CD14-positive monocyte (primary cell): ENCODE results near the gene OTUD3. TPM values are rescaled to one million over a fixed set of nuclear protein-coding genes. Genes with fewer than 3 reads are reported as not detected.

Source experiments
- DNase-seq, 3 donors: peaks; one replicate each; pipeline ENCODE4 v3.0.0-alpha.2; 2011 to 2022
- H2AFZ ChIP-seq: 2 replicates; pipeline ENCODE4 v1.6.0; 2012; ENCODE audit warnings: mild to moderate bottlenecking, low read depth, low read length, inconsistent platforms; ENCODE audit not compliant: insufficient read depth, poor library complexity, severe bottlenecking
- H3K27ac ChIP-seq, 2 donors: 1 replicate in 1 of 2; 2 replicates in 1 of 2; pipeline ENCODE4 v1.5.1; 2012 to 2013; ENCODE audit warnings: low read length in 2 of 2, control low read depth in 1 of 2, inconsistent platforms in 1 of 2, low read depth in 1 of 2, mild to moderate bottlenecking in 1 of 2
- H3K27me3 ChIP-seq, 2 donors: one replicate each; pipeline versions ENCODE4 v1.6.0 to v1.6.1; 2011 to 2013; ENCODE audit warnings: low read length in 2 of 2; ENCODE audit not compliant: control insufficient read depth in 2 of 2, insufficient read depth in 2 of 2
- H3K36me3 ChIP-seq, 2 donors: replicated peaks in 1 of 2; 1 replicate in 1 of 2; 2 replicates in 1 of 2; pipeline versions ENCODE4 v1.5.1 to v1.6.1; 2012 to 2013; ENCODE audit warnings: low read length in 2 of 2, control low read depth in 1 of 2, inconsistent platforms in 1 of 2, mild to moderate bottlenecking in 1 of 2; ENCODE audit not compliant: insufficient read depth in 2 of 2, control insufficient read depth in 1 of 2
- H3K4me1 ChIP-seq, 2 donors: 1 replicate in 1 of 2; 2 replicates in 1 of 2; pipeline versions ENCODE4 v1.5.1 to v1.6.1; 2012 to 2013; ENCODE audit warnings: low read length in 2 of 2, control low read depth in 1 of 2, inconsistent platforms in 1 of 2, mild to moderate bottlenecking in 1 of 2, moderate library complexity in 1 of 2; ENCODE audit not compliant: insufficient read depth in 2 of 2, control insufficient read depth in 1 of 2
- H3K4me2 ChIP-seq: replicated peaks from 2 replicates; pipeline ENCODE3; 2012; ENCODE audit warnings: low read length, moderate library complexity, mild to moderate bottlenecking; ENCODE audit not compliant: poor library complexity, severe bottlenecking; ENCODE audit errors: extremely low read depth
- H3K4me3 ChIP-seq, 3 experiments: fragments of 200-600 bp in 1 of 3; sonication (generic) in 1 of 3; replicated peaks in 1 of 3; 1 replicate in 2 of 3; 2 replicates in 1 of 3; pipeline ENCODE4 v1.5.1; 2011 to 2013; ENCODE audit warnings: low read length in 3 of 3, mild to moderate bottlenecking in 3 of 3, control low read depth in 2 of 3, low read depth in 2 of 3, inconsistent platforms in 1 of 3, moderate library complexity in 1 of 3
- H3K79me2 ChIP-seq: 2 replicates; pipeline ENCODE4 v1.6.0; 2012; ENCODE audit warnings: mild to moderate bottlenecking, control low read depth, inconsistent platforms, low read length, moderate library complexity; ENCODE audit not compliant: insufficient read depth
- H3K9ac ChIP-seq: 2 replicates; pipeline ENCODE4 v1.6.0; 2017; ENCODE audit warnings: low read length, mild to moderate bottlenecking; ENCODE audit not compliant: insufficient read depth, poor library complexity, severe bottlenecking
- H3K9me3 ChIP-seq, 2 donors: replicated peaks in 1 of 2; 1 replicate in 1 of 2; 2 replicates in 1 of 2; pipeline versions ENCODE4 v1.5.1 to v1.6.1; 2012 to 2013; ENCODE audit warnings: low read length in 2 of 2, control low read depth in 1 of 2; ENCODE audit not compliant: control insufficient read depth in 1 of 2, insufficient read depth in 1 of 2
- H4K20me1 ChIP-seq: 2 replicates; pipeline ENCODE4 v1.6.0; 2012; ENCODE audit warnings: mild to moderate bottlenecking, low read length, control low read depth, moderate library complexity; ENCODE audit not compliant: insufficient read depth
- H3K27ac Mint-ChIP-seq, 7 donors: one replicate each; pipeline ENCODE4 v1.8.0; 2020; ENCODE audit warnings: mild to moderate bottlenecking in 7 of 7, mixed read lengths in 7 of 7, moderate library complexity in 6 of 7, inconsistent platforms in 2 of 7
- H3K27me3 Mint-ChIP-seq, 3 donors: one replicate each; pipeline ENCODE4 v1.8.0; 2021 to 2022; ENCODE audit warnings: low read depth in 3 of 3, mild to moderate bottlenecking in 3 of 3, mixed read lengths in 3 of 3, moderate library complexity in 3 of 3, inconsistent platforms in 1 of 3
- H3K36me3 Mint-ChIP-seq, 2 donors: one replicate each; pipeline ENCODE4 v1.8.0; 2020; ENCODE audit warnings: mixed read lengths in 2 of 2, inconsistent platforms in 1 of 2, mild to moderate bottlenecking in 1 of 2
- H3K4me1 Mint-ChIP-seq: one replicate; pipeline ENCODE4 v1.8.0; 2020; ENCODE audit warnings: mild to moderate bottlenecking, mixed read lengths
- H3K4me3 Mint-ChIP-seq, 2 donors: one replicate each; pipeline ENCODE4 v1.8.0; 2020; ENCODE audit warnings: mild to moderate bottlenecking in 2 of 2, mixed read lengths in 2 of 2, moderate library complexity in 1 of 2
- H3K9me3 Mint-ChIP-seq, 7 donors: one replicate each; pipeline ENCODE4 v1.8.0; 2020 to 2022; ENCODE audit warnings: mixed read lengths in 7 of 7, mild to moderate bottlenecking in 6 of 7, moderate library complexity in 6 of 7, inconsistent platforms in 2 of 7
- CTCF ChIP-seq: fragments of 200-600 bp; IDR thresholded peaks from one replicate; pipeline ENCODE4 v1.8.0; 2022; ENCODE audit warnings: antibody characterized with exemption, mild to moderate bottlenecking
- WGBS: methylation state at CpG from one replicate; pipeline ENCODE4 v1.1.5; 2013; ENCODE audit warnings: missing lambda C conversion rate; ENCODE audit not compliant: insufficient coverage; 5-methylcytosine and 5-hydroxymethylcytosine counted together
- intact Hi-C, 2 donors: fragments of 100-400 bp; cut with micrococcal nuclease; formaldehyde crosslinking; loops; one replicate each; pipeline versions ENCODE4 v1.15.0 to v1.15.1; 2023
- polyA plus RNA-seq, 3 donors: library from polyadenylated mRNA; depleted of rRNA in 1 of 3; unstranded in 2 of 3; stranded (reverse) in 1 of 3; fragments of 300-500 nt in 2 of 3; fragments of >200 nt in 1 of 3; fragmentation: Illumina TruSeq in 2 of 3; gene quantifications; 1 replicate in 2 of 3; 2 replicates in 1 of 3; pipeline ENCODE4 v1.2.3, GENCODE V29; 2012 to 2021

Gene OTUD3
- polyA plus RNA-seq, 3 donors = 0.05 to 3.8 (median 1.2) TPM

DNA sequence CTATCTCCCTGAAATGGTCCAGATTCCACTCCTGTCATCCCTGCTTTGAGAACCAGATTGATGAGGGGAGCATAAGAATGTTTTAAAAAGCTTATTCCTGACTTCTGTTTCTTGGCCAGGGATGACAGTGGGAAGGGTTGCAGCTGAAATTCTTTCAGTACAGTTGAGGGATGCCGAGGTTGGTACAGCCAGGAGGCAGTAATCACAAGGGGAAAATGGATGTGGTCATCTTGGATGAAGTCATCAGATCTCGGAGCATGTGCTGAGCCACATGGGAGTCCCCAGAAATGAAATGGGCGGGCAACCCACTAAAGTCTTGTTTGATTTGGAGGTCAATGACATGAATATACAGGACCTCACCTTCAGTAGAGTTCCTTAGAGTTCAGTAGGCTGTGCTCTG is 59.9 kb downstream of the OTUD3 start:
- H3K36me3 Mint-ChIP-seq = no peaks in the 10 kb centered on the region
- no peak overlapping the region for H2AFZ ChIP-seq
- H3K27ac ChIP-seq = no peak overlapping the region
- DNase-seq = no peak
- no peaks in the 10 kb centered on the region for H4K20me1 ChIP-seq
- no peak overlapping the region for H3K27ac Mint-ChIP-seq
- no peaks in the 10 kb centered on the region for H3K79me2 ChIP-seq
- H3K4me3 Mint-ChIP-seq = no peak overlapping the region
- H3K9ac ChIP-seq = no peak overlapping the region
- H3K4me1 ChIP-seq = no peaks in the 10 kb centered on the region
- intact Hi-C loops = no loop called here
- H3K27me3 ChIP-seq = peaks cover 2 to 5% of the 10 kb centered on the region in 2 donors
- no peaks in the 10 kb centered on the region for H3K36me3 ChIP-seq
- peaks cover 1 to 19% (median 7%) of the 10 kb centered on the region in 3 donors for H3K27me3 Mint-ChIP-seq
- H3K4me2 ChIP-seq = no peak overlapping the region
- no peak overlapping the region for H3K4me3 ChIP-seq
- peaks cover 0 to 5% (median 0%) of the 10 kb centered on the region in 7 donors for H3K9me3 Mint-ChIP-seq
- WGBS = 88% methylated on average over 2 of the region's 3 CpGs
- no peaks in the 10 kb centered on the region for H3K9me3 ChIP-seq
- no peaks in the 10 kb centered on the region for H3K4me1 Mint-ChIP-seq
- no peak for TF ChIP-seq CTCF

- no peak overlapping the region for H3K9ac ChIP-seq
- H3K27ac ChIP-seq = no peak overlapping the region
- Mint-ChIP-seq H3K9me3 (peaks cover 0 to 5% (median 0%) of the 10 kb centered on the region in 7 donors), H3K27me3 (peaks cover 1 to 24% (median 9%) of the 10 kb centered on the region in 3 donors), H3K36me3 (no peaks in the 10 kb centered on the region), H3K4me3 (no peak overlapping the region), H3K4me1 (no peaks in the 10 kb centered on the region), H3K27ac (no peak overlapping the region)
- 100% methylated on average over 2 of the region's 2 CpGs for WGBS
- no peaks in the 10 kb centered on the region for H3K9me3 ChIP-seq
- H2AFZ ChIP-seq = no peak overlapping the region
- TF ChIP-seq CTCF = no peak
- H3K4me2 ChIP-seq = no peak overlapping the region
- DNase-seq = no peak
- H3K79me2 ChIP-seq = no peaks in the 10 kb centered on the region
- H3K27me3 ChIP-seq = peaks cover 2 to 5% of the 10 kb centered on the region in 2 donors
- intact Hi-C loops = no loop called here
- no peaks in the 10 kb centered on the region for H4K20me1 ChIP-seq
- H3K4me1 ChIP-seq = no peaks in the 10 kb centered on the region
- no peak overlapping the region for H3K4me3 ChIP-seq
- H3K36me3 ChIP-seq = no peaks in the 10 kb centered on the region
Measured at GRCh38 chr1:19942657-19943056, 60.5 kb downstream of the OTUD3 start.
